Posterior vena cava (tissue), 2 donors: ENCODE measurements around the gene PTTG1IP. TPM values are rescaled to one million over a fixed set of nuclear protein-coding genes. Genes with fewer than 3 reads are reported as not detected.

Experiments used
- DNase-seq: peaks from one replicate; pipeline ENCODE4 v3.0.0-alpha.2; 2020; ENCODE audit warnings: low spot score
- intact Hi-C, 2 donors: fragments of 100-400 bp; cut with DNase I; formaldehyde crosslinking; loops; one replicate each; pipeline versions ENCODE4 v1.14.1 to v1.14.2; 2022 to 2023
- total RNA-seq, 2 donors: library from RNA; stranded (reverse); fragmentation: NEBNext Ultra II Directional; extraction: Animal tissue kit (Norgen Biotek cat#: 25700); gene quantifications; one replicate each; pipeline ENCODE4 v1.2.1, GENCODE V29; 2021
- donor health status: DM: yes; HTN: yes; CAD: no.
- donor health status: DM: yes; HTN: yes; CAD: no.

PTTG1IP gene
- total RNA-seq, 2 donors from 2014 or later: 202 to 246 TPM

GRCh38 chr21:44911384-44912157 lies 38.1 kb upstream of the PTTG1IP start:
- peak; percentile 92 for DNase-seq
- intact Hi-C loops: loop anchor here in 1 of 2 donors (10.0 kb wide), 1 partner anchor 297 kb away; the partner anchor contains the start of gene KRTAP10-8

DNA sequence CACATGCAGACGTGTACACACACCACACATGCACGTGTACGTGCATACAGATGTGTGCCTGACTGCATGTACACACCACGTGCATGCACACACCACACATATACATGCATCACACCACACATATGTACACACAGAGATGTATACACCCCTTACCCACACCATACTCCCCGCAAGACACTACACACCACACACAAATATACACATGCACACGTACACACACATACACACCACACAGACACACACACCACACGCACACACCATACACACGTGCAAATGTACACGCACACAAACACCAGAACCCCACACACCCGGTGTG lies 37.5 kb upstream of the PTTG1IP start:
- DNase-seq: no peak
- intact Hi-C loops: loop anchor here in 1 of 2 donors (10.0 kb wide), 1 partner anchor 296 kb away; the partner anchor contains the start of gene KRTAP10-8

DNA sequence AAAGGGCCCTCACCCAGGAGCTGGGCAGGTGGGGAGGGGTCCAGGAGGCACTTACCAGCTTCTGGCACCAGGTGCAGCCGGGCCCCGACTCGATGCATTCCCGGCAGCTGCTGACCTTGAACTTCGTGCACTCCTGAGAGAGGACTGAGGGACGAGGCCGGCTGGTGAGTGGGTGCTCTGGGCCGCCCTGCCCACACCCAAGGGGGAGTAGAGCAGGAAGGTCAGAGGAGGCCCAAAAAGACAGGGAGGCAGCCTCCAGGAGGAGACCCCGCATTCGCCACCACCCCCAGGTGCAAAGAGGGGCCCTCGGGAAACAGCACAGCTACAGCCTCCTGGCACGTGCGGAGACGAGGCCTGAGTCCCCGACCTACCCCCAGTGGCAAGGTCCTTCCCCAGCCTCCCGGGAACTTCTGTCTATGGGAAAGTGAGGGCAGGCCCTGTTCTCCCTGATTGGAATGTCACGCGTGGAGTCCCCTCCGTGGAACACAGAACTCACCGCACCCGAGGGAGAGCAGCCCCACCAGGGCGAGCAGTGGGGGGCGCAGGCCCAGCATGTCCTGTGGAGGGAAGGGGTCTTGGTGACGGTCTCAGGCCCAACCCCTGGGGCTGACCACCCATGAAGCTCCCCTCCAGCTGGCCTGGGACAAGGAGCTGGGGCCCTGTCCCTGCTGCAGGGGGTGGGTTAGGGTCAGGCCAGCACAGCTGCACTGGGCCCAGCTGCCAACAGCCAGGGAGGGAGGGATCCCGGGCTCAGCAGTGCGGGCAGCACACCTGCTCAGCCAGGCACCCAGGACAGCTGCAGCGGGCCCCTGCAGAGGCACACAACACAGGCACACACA lies 37.0 kb upstream of the PTTG1IP start:
- DNase-seq: no peak
- intact Hi-C loops: loop anchor here in 1 of 2 donors (10.0 kb wide), 1 partner anchor 296 kb away; the partner anchor contains the start of gene KRTAP10-8

- intact Hi-C loops: loop anchor here in 1 of 2 donors (10.0 kb wide), 1 partner anchor 295 kb away; the partner anchor contains the start of gene KRTAP10-8
- no peak for DNase-seq
Measured at GRCh38 chr21:44909719-44910118, 36.2 kb upstream of the PTTG1IP start.

- DNase-seq: no peak
- intact Hi-C loops: no loop called here
Measured at GRCh38 chr21:44908908-44909307, 35.4 kb upstream of the PTTG1IP start.

DNA sequence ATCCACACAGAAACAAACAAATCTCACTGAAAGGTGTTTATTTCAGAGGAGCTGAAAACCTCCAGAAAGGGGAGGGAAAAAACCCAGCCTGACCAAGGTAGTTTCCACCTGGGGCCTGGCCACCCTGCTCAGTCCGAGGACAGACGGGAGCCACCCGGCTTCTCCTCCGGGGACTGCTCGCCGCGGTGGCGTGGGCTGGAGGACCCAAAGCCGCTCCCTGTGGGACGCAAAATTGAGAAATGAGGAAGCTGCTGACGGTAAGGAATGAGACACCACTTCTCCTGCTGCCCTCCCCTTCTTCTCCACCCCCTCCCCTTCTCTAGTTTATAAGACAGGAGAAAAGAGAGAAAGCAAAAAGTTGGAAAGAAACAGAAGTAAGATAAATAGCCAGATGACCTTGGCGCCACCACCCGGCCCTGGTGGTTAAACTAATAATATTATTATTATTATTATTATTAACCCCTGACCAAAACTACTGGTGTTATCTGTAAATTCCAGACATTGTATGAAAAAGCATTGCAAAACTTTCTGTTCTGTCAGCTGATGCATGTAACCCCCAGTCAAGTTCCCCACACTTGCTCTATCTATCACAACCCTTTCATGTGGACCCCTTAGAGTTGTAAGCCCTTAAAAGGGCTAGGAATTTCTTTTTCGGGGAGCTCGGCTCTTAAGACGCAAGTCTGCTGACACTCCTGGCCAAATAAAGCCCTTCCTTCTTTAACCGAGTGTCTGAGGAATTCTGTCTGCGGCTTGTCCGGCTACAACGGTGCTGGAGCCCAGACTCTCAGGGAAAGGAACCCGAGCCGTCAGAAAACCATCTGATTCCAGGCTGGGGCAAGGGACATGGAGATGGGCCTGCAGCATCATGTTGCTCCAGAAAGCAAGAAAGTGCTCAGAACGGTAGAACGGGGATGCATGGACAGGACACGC lies 34.7 kb upstream of the PTTG1IP start:
- intact Hi-C loops: no loop called here
- peak; percentile 92 for DNase-seq

DNA sequence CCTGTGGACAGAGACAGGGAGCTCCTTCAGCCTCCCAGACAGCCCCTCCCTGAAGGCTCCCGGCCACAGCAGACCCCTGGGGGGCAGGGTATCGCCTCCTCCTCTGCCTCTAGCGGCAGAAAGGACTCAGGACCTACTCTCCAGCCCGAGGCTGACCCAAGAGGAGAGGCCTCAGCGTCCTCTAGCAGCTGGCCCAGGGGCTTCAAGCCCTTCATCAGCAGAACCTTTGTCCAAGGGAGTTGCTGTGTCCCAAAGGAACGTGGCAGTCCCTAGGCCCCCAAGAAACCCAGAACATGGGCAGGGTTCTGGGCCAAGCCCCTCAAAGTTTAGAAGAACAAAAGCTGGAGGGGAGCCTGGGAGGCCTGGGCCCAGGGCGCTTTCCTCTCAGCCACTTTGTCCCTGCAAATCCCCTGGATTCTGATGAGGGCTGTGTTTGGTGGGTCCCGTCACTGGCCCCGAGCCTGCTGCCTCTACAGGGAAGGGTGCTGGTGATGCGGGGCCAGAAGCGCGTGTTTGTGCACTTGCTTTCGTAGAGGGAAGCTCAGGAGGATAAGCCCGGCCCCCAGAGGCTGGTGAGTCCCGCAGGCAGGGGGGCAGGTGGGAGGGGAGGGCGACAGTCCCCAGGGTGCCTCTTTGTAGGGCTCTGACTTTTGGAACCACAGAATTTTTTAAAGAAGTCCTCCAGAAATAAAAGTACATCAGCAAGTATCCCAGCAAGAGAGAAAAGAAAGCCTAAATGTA lies 33.9 kb upstream of the PTTG1IP start:
- no peak for DNase-seq
- intact Hi-C loops: no loop called here

GRCh38 chr21:44905728-44906090 lies 32.2 kb upstream of the PTTG1IP start:
- DNase-seq: no peak
- intact Hi-C loops: no loop called here

DNA sequence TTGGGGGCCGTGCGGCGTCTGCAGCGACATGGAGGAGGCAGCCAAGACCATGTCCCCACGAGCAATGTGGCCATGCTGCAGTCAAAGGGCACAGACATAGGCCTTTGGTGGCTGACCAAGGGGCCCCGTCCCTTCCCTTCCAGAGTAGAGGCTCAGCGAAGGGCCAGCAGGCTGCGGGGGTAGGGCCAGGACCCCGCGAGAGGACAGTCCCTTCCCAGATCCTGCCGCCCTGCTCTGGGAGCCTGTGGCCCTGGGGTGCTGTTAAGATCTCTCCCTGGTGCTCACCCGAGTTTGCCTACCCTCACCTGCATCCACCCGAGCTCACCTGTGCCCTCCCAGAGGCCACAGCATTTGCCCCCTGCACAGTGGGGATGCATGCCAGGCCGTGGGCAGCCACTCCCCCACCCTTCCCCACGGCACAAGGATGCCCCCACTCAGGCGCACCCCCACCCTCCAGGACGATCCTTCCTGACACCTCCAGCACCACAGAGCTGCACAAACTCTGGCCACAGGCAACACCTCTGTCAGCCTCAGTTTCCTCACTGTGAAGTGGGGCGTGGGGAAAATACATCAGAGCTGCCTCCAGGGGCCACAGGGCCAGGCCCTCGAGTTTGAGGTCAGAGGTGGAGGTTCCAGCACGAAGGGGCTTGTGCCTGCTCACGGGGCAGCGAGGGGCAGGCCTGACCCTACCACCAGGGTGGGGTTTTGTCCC lies 31.7 kb upstream of the PTTG1IP start:
- intact Hi-C loops: no loop called here
- DNase-seq: no peak

GRCh38 chr21:44904141-44904923 lies 30.8 kb upstream of the PTTG1IP start:
- intact Hi-C loops: no loop called here
- DNase-seq: no peak

GRCh38 chr21:44903689-44904088 lies 30.2 kb upstream of the PTTG1IP start:
- intact Hi-C loops: no loop called here
- DNase-seq: no peak

GRCh38 chr21:44903050-44903685 lies 29.7 kb upstream of the PTTG1IP start:
- DNase-seq: no peak
- intact Hi-C loops: no loop called here

DNA sequence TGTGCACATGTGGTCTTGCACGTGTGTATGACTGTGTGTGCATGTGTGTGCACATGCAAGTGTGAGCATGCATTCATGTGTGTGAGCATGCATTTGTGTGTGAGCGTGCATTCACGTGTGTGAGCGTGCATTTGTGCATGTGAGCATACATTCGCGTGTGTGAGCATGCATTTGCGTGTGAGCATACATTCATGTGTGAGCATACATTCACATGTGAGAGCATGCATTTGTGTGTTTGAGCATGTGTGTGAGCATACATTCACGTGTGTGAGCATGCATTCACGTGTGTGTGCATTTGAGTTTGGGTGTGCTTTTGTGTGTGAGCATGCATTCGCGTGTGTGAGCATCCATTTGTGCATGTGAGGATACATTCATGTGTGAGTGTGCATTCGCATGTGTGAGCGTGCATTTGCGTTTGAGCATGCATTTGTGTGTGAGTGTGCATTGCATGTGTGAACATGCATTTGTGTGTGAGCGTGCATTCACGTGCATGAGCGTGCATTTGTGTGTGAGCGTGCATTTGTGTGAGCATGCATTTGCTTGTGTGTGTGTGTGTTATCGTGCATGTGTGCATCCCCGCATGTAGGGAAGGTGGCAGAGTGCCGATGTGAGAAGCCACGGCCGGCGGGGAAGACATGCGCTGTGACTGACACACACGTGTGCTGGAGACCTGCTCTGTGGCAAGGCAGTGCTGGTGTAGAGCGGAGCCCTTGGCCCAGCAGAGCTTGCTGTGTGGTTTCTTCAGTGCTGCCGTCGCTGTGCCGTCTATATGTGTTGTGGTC lies 29.0 kb upstream of the PTTG1IP start:
- DNase-seq: peak; percentile 53
- intact Hi-C loops: no loop called here

DNA sequence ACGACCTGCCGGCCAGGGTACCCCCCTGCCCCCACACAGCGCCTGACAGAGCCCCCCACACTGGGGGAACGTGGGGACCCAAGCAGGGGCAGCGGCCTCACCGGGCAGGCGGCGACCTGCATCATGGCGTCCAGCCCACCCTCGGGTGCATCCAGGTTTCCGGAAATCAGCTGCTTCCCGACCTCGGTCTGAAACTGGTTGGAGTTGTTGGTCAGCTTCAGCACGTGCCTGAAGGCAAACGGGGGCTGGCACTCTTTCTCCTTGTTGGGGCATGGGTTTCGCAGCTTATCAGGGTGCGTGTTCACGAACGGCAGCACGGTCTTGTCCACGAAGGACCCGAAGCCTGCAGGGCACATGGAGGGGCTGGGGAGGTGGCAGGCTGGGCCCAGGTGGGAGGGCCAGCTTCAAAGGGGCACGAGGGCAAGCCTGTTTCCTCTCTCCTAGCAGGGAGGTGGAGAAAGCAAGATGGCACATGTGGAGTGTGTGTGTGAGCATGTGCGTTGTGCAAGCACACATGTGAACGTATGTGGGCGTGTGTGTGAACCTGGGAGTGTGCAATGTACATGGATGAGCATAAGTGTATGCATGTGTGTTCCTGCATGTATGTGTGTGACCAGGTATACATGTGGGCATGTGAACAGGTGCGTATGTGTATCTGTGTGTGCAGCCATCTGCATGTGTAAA lies 28.0 kb upstream of the PTTG1IP start:
- DNase-seq: peak; percentile 77
- intact Hi-C loops: no loop called here

DNA sequence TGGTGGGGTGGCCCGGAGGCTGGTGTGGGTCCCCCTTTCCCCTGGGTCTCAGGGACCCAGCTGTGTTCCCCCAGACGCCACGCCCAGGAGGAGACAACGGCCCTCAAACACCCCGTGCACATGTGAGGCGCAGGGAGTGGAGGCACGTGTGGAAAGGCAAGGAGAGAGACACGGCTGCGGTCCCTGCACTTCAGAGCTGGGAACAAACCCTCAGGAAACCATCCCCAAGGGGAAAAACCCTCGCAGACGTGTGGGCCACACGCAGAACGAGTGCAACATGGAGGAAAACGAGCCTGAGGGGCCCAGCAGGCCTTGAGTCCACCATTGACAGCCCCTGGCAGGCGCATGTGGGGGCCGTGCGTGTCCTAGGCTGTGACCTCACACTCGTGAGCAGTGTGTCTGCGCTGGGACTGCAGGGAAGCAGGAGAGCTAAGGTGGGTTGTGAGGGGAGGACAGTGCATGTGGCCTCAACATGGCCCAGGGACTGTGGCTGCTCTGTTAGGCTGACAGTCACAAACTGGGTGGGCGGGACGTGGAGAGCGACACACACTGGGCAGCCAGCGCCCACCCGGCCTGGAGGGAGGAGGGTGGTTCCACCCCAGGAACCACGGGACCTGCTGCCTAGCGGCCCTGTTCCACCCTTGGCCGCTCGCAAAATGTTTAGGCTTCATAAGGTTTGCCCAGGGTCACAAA lies 27.2 kb upstream of the PTTG1IP start:
- DNase-seq: peak; percentile 71
- intact Hi-C loops: no loop called here
